GM12873 (cell line): ENCODE results near the gene GAD2.

ENCODE experiments used
- TF ChIP-seq, protein P1 (sequence below): IDR thresholded peaks from 2 replicates; pipeline ENCODE4 v1.5.1; 2012; ENCODE audit warnings: low read depth, mild to moderate bottlenecking, moderate library complexity, low read length, control low read depth; ENCODE audit not compliant: insufficient read depth; ENCODE audit errors: missing control alignments

The GAD2 gene

DNA sequence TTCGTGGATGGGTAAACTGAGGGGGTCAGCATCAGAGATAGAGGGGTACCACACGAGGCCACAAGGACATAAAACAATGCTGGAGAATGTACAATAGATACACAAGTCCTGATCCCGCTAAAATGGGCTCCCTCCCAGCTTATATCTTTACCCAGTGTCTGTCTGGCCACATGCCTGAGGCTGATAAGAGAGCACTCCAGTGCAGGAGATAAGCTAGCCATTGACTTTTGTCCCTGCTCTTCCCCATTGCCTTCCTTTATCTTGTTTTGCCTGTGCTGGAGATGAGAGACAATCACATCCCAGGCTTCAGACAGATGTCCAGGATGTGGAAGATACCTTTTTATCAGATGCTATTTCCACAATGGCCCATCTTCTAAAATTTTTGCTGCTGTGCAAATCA lies 6.0 kb downstream of the GAD2 start:
- TF ChIP-seq, protein P1, sequence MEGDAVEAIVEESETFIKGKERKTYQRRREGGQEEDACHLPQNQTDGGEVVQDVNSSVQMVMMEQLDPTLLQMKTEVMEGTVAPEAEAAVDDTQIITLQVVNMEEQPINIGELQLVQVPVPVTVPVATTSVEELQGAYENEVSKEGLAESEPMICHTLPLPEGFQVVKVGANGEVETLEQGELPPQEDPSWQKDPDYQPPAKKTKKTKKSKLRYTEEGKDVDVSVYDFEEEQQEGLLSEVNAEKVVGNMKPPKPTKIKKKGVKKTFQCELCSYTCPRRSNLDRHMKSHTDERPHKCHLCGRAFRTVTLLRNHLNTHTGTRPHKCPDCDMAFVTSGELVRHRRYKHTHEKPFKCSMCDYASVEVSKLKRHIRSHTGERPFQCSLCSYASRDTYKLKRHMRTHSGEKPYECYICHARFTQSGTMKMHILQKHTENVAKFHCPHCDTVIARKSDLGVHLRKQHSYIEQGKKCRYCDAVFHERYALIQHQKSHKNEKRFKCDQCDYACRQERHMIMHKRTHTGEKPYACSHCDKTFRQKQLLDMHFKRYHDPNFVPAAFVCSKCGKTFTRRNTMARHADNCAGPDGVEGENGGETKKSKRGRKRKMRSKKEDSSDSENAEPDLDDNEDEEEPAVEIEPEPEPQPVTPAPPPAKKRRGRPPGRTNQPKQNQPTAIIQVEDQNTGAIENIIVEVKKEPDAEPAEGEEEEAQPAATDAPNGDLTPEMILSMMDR, result no peak

- TF ChIP-seq, protein P1, result no peak
Observed at GRCh38 chr10:26225322-26225721, 8.7 kb downstream of the GAD2 start.

DNA sequence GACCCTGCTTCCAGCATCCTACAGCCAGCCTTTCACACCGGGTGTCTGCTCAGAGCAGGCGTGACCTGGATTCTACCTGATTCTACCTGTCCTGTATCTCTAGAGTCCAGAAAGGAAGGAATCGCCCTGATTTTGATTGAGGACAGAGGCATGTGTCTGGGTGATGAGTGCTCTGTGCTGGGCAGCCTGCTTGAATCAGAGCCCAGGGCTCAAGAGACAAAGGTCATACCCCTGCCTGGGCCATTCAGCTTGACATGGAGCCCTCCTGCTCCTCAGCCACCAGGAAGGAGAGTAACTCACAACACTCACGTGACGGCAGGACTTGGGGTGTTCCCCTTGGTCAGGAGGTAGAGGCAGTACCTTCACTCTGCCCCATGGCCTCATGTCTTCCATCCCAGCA lies 11.2 kb downstream of the GAD2 start:
- TF ChIP-seq, protein P1, result no peak

DNA sequence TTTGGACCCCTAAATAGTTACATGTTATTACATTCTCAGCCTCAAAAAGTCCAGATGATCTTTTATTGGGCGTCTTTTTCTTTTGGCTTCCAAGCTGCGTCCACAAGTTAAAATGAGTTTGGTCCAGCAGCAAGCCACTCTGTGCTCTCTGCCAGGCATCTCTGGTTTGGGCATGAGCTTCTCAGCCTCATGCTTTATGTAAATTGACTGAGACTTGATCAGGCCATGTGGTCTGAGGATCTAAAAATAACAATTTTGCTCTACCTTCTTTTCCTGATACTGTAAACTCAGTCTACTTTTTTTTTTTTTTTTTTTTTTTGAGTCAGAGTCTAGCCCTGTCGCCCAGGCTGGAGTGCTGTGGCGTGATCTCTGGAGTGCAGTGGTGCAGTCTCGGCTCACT lies 15.6 kb downstream of the GAD2 start:
- TF ChIP-seq, protein P1, result no peak

- TF ChIP-seq, protein P1, result no peak
Observed at GRCh38 chr10:26235761-26236160, 19.2 kb downstream of the GAD2 start.

- TF ChIP-seq, protein P1, result no peak
Observed at GRCh38 chr10:26238378-26238777, 21.8 kb downstream of the GAD2 start.

- TF ChIP-seq, protein P1, result no peak
Observed at GRCh38 chr10:26242706-26243350, 26.3 kb downstream of the GAD2 start.

DNA sequence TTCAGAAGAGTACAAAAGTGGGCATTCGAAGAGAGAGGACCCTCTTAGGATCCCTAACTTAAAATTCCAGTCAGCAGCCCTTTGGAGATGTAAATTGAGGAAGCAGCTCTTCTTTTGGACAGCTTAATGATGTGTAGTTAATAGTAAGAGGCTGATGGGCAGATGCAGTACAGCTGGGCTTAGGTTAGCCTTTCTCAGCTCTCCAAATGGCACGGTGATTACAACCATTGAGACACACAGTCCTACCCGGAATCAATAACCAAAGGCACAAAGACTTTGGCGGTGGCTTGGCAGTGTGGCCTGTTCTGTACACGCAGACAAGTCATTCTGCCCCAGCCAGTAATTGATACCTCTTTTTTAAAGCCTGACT lies 26.8 kb downstream of the GAD2 start:
- TF ChIP-seq, protein P1, result no peak
